Breast epithelium (tissue), 4 donors: ENCODE data around the gene DTX4. TPM values are rescaled to one million over a fixed set of nuclear protein-coding genes. Genes with fewer than 3 reads are reported as not detected.

Experiments
- DNase-seq, 2 donors: peaks; one replicate each; pipeline ENCODE4 v3.0.0-alpha.2; 2019; ENCODE audit warnings: low spot score in 2 of 2
- H3K27ac ChIP-seq, 2 donors: fragments of 200-600 bp; sonication (generic) in 1 of 2; one replicate each; pipeline ENCODE4 v1.5.1; 2016 to 2019; ENCODE audit warnings: mild to moderate bottlenecking in 1 of 2
- H3K27me3 ChIP-seq, 2 donors: fragments of 200-600 bp; sonication (generic) in 1 of 2; one replicate each; pipeline versions ENCODE4 v1.5.1 to v1.6.0; 2017 to 2019; ENCODE audit warnings: control low read depth in 1 of 2, mild to moderate bottlenecking in 1 of 2
- H3K36me3 ChIP-seq: fragments of 200-600 bp; one replicate; pipeline ENCODE4 v1.5.1; 2019
- H3K4me1 ChIP-seq, 2 donors: fragments of 200-600 bp; sonication (generic); one replicate each; pipeline ENCODE4 v1.5.1; 2016 to 2019; ENCODE audit warnings: control low read depth in 1 of 2
- H3K4me3 ChIP-seq, 3 donors: fragments of 200-600 bp; sonication (generic); 1 replicate in 2 of 3; 2 replicates in 1 of 3; pipeline ENCODE4 v1.5.1; 2016 to 2019; ENCODE audit warnings: mild to moderate bottlenecking in 3 of 3, moderate library complexity in 2 of 3
- H3K9me3 ChIP-seq, 2 donors: fragments of 200-600 bp; sonication (generic) in 1 of 2; one replicate each; pipeline ENCODE4 v1.5.1; 2016 to 2019; ENCODE audit warnings: control low read depth in 1 of 2
- POLR2A ChIP-seq: fragments of 450-650 bp; IDR thresholded peaks from one replicate; pipeline ENCODE4 v1.6.1; 2016; ENCODE audit warnings: antibody characterized with exemption, mild to moderate bottlenecking, moderate library complexity
- POLR2AphosphoS5 ChIP-seq, 3 donors: sonication (generic); formaldehyde crosslinking; IDR thresholded peaks; one replicate each; pipeline ENCODE4 v1.6.1; 2017; ENCODE audit warnings: antibody characterized with exemption in 3 of 3
- intact Hi-C: fragments of 100-400 bp; cut with DNase I; formaldehyde crosslinking; loops from one replicate; pipeline ENCODE4 v1.15.1; 2023; ENCODE audit warnings: low total_unique reads
- total RNA-seq, 3 donors: library from RNA; depleted of rRNA; stranded (reverse); fragments of >200 nt; gene quantifications; one replicate each; pipeline ENCODE4 v1.1.0, GENCODE V29; 2016
- TF ChIP-seq, protein P1 (sequence below), 3 donors: fragments of 450-650 bp; IDR thresholded peaks; one replicate each; pipeline ENCODE4 v1.5.1; 2016 to 2017; ENCODE audit warnings: antibody characterized with exemption in 3 of 3, mild to moderate bottlenecking in 3 of 3, moderate library complexity in 3 of 3

DTX4 gene
- total RNA-seq, 3 donors from 2014 or later = 7.5 to 22.9 (median 10.8) TPM

DNA sequence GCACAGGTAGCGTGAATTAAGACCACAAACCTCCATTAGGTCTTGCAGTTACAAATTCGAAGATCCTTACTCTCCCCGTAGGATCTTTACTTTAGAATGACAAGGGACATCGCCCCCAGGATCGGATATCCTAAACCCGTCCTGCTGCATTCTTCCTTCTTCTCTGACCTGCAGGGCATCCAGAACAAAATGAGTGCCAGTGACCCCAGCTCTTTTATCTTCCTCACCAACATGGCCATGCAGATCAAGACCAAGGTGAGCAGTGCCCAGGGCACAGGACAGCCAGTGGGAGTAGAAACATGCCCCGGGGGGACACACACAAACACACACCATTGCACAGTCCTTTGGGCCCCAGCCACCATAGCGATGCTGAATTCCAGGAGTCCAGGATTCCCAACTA, 83.3 kb downstream of the DTX4 start:
- Histone ChIP-seq H3K4me3 (no peak overlapping the region), H3K9me3 (no peaks in the 10 kb centered on the region), H3K4me1 (no peaks in the 10 kb centered on the region), H3K27ac (no peak overlapping the region), H3K27me3 (no peaks in the 10 kb centered on the region), H3K36me3 (no peaks in the 10 kb centered on the region)
- TF ChIP-seq, protein P1, sequence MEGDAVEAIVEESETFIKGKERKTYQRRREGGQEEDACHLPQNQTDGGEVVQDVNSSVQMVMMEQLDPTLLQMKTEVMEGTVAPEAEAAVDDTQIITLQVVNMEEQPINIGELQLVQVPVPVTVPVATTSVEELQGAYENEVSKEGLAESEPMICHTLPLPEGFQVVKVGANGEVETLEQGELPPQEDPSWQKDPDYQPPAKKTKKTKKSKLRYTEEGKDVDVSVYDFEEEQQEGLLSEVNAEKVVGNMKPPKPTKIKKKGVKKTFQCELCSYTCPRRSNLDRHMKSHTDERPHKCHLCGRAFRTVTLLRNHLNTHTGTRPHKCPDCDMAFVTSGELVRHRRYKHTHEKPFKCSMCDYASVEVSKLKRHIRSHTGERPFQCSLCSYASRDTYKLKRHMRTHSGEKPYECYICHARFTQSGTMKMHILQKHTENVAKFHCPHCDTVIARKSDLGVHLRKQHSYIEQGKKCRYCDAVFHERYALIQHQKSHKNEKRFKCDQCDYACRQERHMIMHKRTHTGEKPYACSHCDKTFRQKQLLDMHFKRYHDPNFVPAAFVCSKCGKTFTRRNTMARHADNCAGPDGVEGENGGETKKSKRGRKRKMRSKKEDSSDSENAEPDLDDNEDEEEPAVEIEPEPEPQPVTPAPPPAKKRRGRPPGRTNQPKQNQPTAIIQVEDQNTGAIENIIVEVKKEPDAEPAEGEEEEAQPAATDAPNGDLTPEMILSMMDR (IDR thresholded peaks at IDR 0.05) = no peak
- no peak for TF ChIP-seq POLR2A
- no peak for TF ChIP-seq POLR2AphosphoS5 (IDR thresholded peaks at IDR 0.05)
- no peak for DNase-seq
- intact Hi-C loops = no loop called here

Other genes with a start within 250 kb of the DTX4 start
- gene GLYATL1, start 232.6 kb upstream of the DTX4 start, total RNA-seq = 1 to 10 TPM in 1 of 3 donors, under 1 TPM in 1, not detected in 1; 0.73 to 1.6 TPM
- not detected for gene GLYATL1B, start 85.8 kb upstream of the DTX4 start, total RNA-seq
- under 1 TPM; 0.32 to 0.66 (median 0.44) TPM for gene FAM111B, start 64.9 kb upstream of the DTX4 start, total RNA-seq
- 10 to 100 TPM; 37.0 to 48.0 (median 44.6) TPM for gene FAM111A, start 29.3 kb upstream of the DTX4 start, total RNA-seq
- 10 to 100 TPM in 2 of 3 donors, 1 to 10 TPM in 1; 2.6 to 65.4 (median 13.2) TPM for gene MPEG1, start 40.8 kb downstream of the DTX4 start, total RNA-seq
- under 1 TPM in 1 of 3 donors, not detected in 2; under 0.01 TPM for gene OR5AN1, start 186.8 kb downstream of the DTX4 start, total RNA-seq